Mesendoderm (in vitro differentiated cells): ENCODE measurements around the gene GP2. TPM values are rescaled to one million over a fixed set of nuclear protein-coding genes. Genes with fewer than 3 reads are reported as not detected.
A peak's percentile ranks its signal among the peaks of the same experiment; 100 is the strongest.

Source experiments
- DNase-seq: peaks from one replicate; pipeline ENCODE4 v3.0.0; 2013
- H2AK5ac ChIP-seq: 2 replicates; pipeline ENCODE4 v1.6.1; 2013; ENCODE audit warnings: low read length, inconsistent platforms
- H2BK120ac ChIP-seq: 2 replicates; pipeline ENCODE4 v1.6.1; 2013; ENCODE audit warnings: low read depth, mild to moderate bottlenecking, low read length, moderate library complexity, mixed read lengths
- H2BK15ac ChIP-seq: replicated peaks from 2 replicates; pipeline ENCODE4 v1.6.1; 2013; ENCODE audit warnings: low read depth, mild to moderate bottlenecking, moderate library complexity
- H2BK5ac ChIP-seq: 2 replicates; pipeline ENCODE4 v1.6.1; 2013; ENCODE audit warnings: low read length, inconsistent platforms
- H3K18ac ChIP-seq: 2 replicates; pipeline ENCODE4 v1.6.1; 2013; ENCODE audit warnings: mild to moderate bottlenecking, low read length, mixed read lengths
- H3K23ac ChIP-seq: one replicate; pipeline ENCODE4 v1.6.1; 2013; ENCODE audit warnings: low read length
- H3K27ac ChIP-seq: 2 replicates; pipeline ENCODE4 v1.5.1; 2013; ENCODE audit warnings: low read depth, mild to moderate bottlenecking, inconsistent platforms, low read length, moderate library complexity
- H3K27me3 ChIP-seq: 2 replicates; pipeline ENCODE4 v1.6.1; 2013; ENCODE audit warnings: low read length, control low read depth, mild to moderate bottlenecking, inconsistent platforms; ENCODE audit not compliant: insufficient read depth, poor library complexity
- H3K36me3 ChIP-seq: 2 replicates; pipeline ENCODE4 v1.6.1; 2013; ENCODE audit warnings: low read length, inconsistent platforms; ENCODE audit not compliant: control insufficient read depth, insufficient read depth
- H3K4ac ChIP-seq: one replicate; pipeline ENCODE4 v1.6.1; 2013; ENCODE audit warnings: low read depth, mild to moderate bottlenecking, low read length, moderate library complexity
- H3K4me1 ChIP-seq: 2 replicates; pipeline ENCODE4 v1.6.1; 2013; ENCODE audit warnings: low read depth, low read length, inconsistent platforms; ENCODE audit not compliant: control insufficient read depth
- H3K4me2 ChIP-seq: 2 replicates; pipeline ENCODE4 v1.6.1; 2013; ENCODE audit warnings: low read length
- H3K4me3 ChIP-seq: 2 replicates; pipeline ENCODE4 v1.5.1; 2013; ENCODE audit warnings: mild to moderate bottlenecking, low read length
- H3K56ac ChIP-seq: one replicate; pipeline ENCODE4 v1.6.1; 2013; ENCODE audit warnings: low read length
- H3K79me1 ChIP-seq: 2 replicates; pipeline ENCODE4 v1.6.1; 2013; ENCODE audit warnings: low read length, inconsistent platforms
- H3K79me2 ChIP-seq: 2 replicates; pipeline ENCODE4 v1.6.1; 2013; ENCODE audit warnings: mild to moderate bottlenecking, low read length; ENCODE audit not compliant: control insufficient read depth, insufficient read depth
- H3K9ac ChIP-seq: 2 replicates; pipeline ENCODE4 v1.6.1; 2013; ENCODE audit warnings: low read length, inconsistent platforms
- H4K5ac ChIP-seq: one replicate; pipeline ENCODE4 v1.6.1; 2013; ENCODE audit warnings: low read length
- H4K8ac ChIP-seq: one replicate; pipeline ENCODE4 v1.6.1; 2013; ENCODE audit warnings: low read depth, mild to moderate bottlenecking, control low read depth, low read length, moderate library complexity
- WGBS: extraction: QIAGEN DNeasy Blood & Tissue Kit; methylation state at CpG from one replicate; pipeline ENCODE4 v1.1.7; 2013; ENCODE audit warnings: low lambda C conversion rate, missing lambda C conversion rate; ENCODE audit not compliant: insufficient coverage; ENCODE audit errors: extremely low coverage; 5-methylcytosine and 5-hydroxymethylcytosine counted together
- polyA plus RNA-seq, 2 experiments: library from polyadenylated mRNA; stranded (reverse); fragments of 200-250 nt; gene quantifications; one replicate each; pipeline ENCODE4 v1.2.3, GENCODE V29; 2013

Gene GP2
- polyA plus RNA-seq (2013, experiment 1 of 2), result not detected
- polyA plus RNA-seq (2013, experiment 2 of 2), result not detected

DNA sequence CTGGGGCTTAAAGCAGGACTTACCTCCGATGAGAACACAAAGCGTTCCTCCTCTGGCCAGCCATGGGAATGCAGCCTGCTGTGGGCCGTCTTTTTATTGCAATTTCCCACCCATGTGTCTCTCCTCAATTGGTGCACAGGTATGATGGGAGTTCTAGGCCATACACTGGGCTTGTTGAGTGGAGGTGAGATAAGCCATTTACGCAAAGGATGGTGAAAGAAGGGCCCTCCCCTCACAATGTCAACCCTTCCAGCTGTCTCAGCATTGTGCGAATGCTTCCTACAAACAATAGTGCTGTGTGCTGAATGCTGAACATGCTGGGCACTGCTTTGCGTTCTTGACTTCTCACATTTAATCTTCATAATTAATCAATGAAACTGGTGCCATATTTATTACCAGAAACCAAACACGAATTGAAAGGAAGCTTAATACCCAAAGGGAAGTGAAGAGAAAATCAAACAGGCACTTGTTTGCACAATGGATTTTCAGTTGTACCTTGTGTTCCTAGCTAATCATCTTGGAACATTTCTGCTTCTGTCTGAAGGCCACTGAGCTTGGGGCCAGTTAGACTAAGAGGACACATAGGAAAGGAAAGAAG, at the start of gene GP2:
GP2 (minus strand) TSS at position 70 of the 598 bp plus-strand sequence. CDS start 1,082 bp downstream, outside the sequence.
- H2BK5ac ChIP-seq, result no peak within 1 kb of the TSS
- no peak within 1 kb of the TSS for H4K5ac ChIP-seq
- DNase-seq, result peak; percentile 42
- H3K27ac ChIP-seq, result no peak within 1 kb of the TSS
- no peak within 1 kb of the TSS for H2BK15ac ChIP-seq
- H4K8ac ChIP-seq, result no peak within 1 kb of the TSS
- H3K27me3 ChIP-seq, result no peaks in the 10 kb centered on the region
- H3K79me1 ChIP-seq, result no peaks in the 10 kb centered on the region
- no peak within 1 kb of the TSS for H2BK120ac ChIP-seq
- H3K4me3 ChIP-seq, result no peak within 1 kb of the TSS
- no peaks in the 10 kb centered on the region for H3K79me2 ChIP-seq
- no peaks in the 10 kb centered on the region for H3K4me1 ChIP-seq
- no peaks in the 10 kb centered on the region for H3K36me3 ChIP-seq
- no peak within 1 kb of the TSS for H3K9ac ChIP-seq
- H3K4me2 ChIP-seq, result no peak within 1 kb of the TSS
- H3K56ac ChIP-seq, result no peak within 1 kb of the TSS
- H2AK5ac ChIP-seq, result no peak within 1 kb of the TSS
- H3K18ac ChIP-seq, result no peak within 1 kb of the TSS
- WGBS, result no CpG with 5 or more reads among the region's 7 CpGs
- no peak within 1 kb of the TSS for H3K23ac ChIP-seq
- H3K4ac ChIP-seq, result no peak within 1 kb of the TSS

DNA sequence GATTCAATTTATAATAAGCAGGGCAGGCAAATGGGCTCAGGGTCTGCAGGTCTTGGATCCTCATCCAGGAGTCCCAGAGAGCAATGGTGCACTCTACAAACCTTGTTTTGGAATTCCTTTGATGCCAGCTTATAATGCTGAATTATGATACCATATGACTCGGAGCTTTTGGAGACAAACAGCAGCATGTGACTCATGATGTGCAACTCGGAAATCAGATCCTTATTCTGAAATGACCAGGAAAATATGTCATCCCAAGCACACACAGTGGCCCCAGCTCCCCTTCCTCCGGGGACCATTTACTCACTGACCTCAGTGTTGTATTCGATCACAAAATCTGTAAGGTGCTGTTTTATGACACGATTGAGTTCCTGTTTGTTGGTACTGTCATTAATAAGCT, 45.4 kb upstream of the GP2 start:
- Histone ChIP-seq H3K9ac (no peak overlapping the region), H3K36me3 (no peaks in the 10 kb centered on the region)
- WGBS, result no CpG with 5 or more reads among the region's 5 CpGs

DNA sequence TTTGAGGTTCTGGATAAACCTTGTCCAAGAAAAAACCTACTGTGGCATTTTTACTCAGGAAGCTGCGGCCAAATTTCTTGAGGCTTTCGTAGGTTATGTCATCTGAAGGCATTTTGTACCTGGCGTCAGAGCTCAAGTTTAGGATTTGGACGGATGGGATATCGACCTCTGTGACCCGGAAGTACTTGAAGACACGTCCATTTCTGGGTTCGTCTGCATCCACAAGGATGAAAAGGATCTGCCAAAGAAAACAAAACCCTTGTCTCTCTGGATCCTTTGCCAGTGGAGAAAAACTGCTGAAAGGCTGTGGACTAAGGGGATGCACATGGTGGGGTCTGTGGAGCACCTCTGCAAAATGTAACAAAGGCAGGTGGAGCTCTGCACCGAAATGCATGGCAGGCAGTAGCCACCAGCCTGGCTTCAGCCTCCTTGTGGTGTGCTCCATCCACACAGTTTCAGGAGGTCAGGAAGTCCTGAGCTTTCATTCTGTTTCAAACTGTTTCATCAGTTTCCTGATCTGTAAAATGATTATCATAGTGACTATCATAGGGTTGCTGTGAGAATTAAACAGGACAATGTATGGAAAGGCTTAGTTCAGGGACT, 42.2 kb upstream of the GP2 start:
- Histone ChIP-seq H2BK15ac (no peak overlapping the region), H2BK5ac (no peak overlapping the region), H3K36me3 (no peaks in the 10 kb centered on the region), H3K18ac (no peak overlapping the region), H3K27ac (no peak overlapping the region), H2BK120ac (no peak overlapping the region), H2AK5ac (no peak overlapping the region), H3K4me3 (no peak overlapping the region), H3K4ac (no peak overlapping the region), H3K27me3 (no peaks in the 10 kb centered on the region), H3K9ac (no peak overlapping the region), H3K4me1 (no peaks in the 10 kb centered on the region), H4K8ac (no peak overlapping the region), H3K56ac (no peak overlapping the region), H3K23ac (no peak overlapping the region), H3K79me2 (no peaks in the 10 kb centered on the region), H3K79me1 (no peaks in the 10 kb centered on the region), H4K5ac (no peak overlapping the region), H3K4me2 (no peak overlapping the region)
- no CpG with 5 or more reads among the region's 9 CpGs for WGBS
- no peak for DNase-seq

More for the DNA sequence above, 45.4 kb upstream of the GP2 start:
- Histone ChIP-seq H3K79me2 (no peaks in the 10 kb centered on the region), H3K4me2 (no peak overlapping the region), H3K56ac (no peak overlapping the region), H3K4me3 (no peak overlapping the region), H2BK5ac (no peak overlapping the region), H3K4ac (no peak overlapping the region), H4K8ac (no peak overlapping the region), H3K27ac (no peak overlapping the region), H2BK120ac (no peak overlapping the region), H3K18ac (no peak overlapping the region), H3K27me3 (no peaks in the 10 kb centered on the region), H4K5ac (no peak overlapping the region), H2AK5ac (no peak overlapping the region), H3K79me1 (no peaks in the 10 kb centered on the region), H2BK15ac (no peak overlapping the region), H3K4me1 (no peaks in the 10 kb centered on the region), H3K23ac (no peak overlapping the region)
- no peak for DNase-seq

DNA sequence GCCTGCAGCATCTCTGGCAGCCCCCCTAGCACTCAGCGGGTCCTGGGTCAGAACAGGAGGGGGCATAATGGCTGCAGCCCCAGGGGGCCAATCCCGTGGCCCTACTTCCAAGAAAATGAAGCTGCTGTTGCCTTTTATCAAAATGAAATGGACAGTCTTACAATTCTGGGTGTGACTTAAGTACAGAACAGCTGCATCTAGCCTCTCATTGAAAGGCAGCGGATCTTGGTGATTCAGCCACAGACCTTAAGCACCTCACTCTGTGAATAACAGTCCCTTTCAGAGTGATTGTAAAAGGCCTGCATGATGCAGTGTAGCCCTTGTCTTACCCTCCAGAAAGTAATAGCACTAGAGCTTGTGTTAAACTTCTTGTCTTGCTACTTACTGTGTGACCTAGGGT, 36.7 kb upstream of the GP2 start:
- Histone ChIP-seq H3K27ac (no peak overlapping the region), H4K8ac (no peak overlapping the region), H3K36me3 (no peaks in the 10 kb centered on the region), H3K4me1 (no peaks in the 10 kb centered on the region), H3K56ac (no peak overlapping the region), H2BK5ac (no peak overlapping the region), H2BK120ac (no peak overlapping the region), H2AK5ac (no peak overlapping the region), H3K18ac (no peak overlapping the region), H3K4me3 (no peak overlapping the region), H2BK15ac (no peak overlapping the region), H3K79me2 (no peaks in the 10 kb centered on the region), H3K4me2 (no peak overlapping the region), H3K23ac (no peak overlapping the region), H3K9ac (no peak overlapping the region), H3K4ac (no peak overlapping the region), H3K79me1 (no peaks in the 10 kb centered on the region), H3K27me3 (no peaks in the 10 kb centered on the region), H4K5ac (no peak overlapping the region)
- no peak for DNase-seq
- no CpG with 5 or more reads among the region's 3 CpGs for WGBS

DNA sequence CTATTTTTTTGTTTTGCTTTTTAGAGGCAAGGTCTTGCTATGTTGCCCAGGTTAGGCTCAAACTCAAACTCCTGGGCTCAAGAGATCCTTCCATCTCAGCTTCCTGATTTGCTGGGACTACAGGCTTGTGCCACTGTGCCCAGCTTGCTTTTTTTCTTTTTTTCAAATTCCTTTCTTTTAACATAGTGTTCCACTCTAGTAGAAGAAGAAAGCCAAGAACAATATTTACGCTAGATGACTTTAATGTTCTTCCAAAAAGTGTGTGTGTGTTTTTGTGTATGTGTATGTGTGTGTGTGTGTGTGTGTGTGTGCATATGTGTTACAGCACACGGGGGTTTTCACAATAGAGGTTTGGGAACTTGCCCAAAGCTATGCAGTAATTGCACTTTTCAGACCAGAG, 35.9 kb upstream of the GP2 start:
- no peak overlapping the region for H3K4ac ChIP-seq
- no peak overlapping the region for H3K27ac ChIP-seq
- no peaks in the 10 kb centered on the region for H3K36me3 ChIP-seq
- H3K9ac ChIP-seq, result no peak overlapping the region
- no peak overlapping the region for H3K56ac ChIP-seq
- H4K5ac ChIP-seq, result no peak overlapping the region
- WGBS, result no CpG with 5 or more reads among the region's 2 CpGs
- no peak for DNase-seq
- H3K79me2 ChIP-seq, result no peaks in the 10 kb centered on the region
- no peak overlapping the region for H4K8ac ChIP-seq
- no peak overlapping the region for H3K23ac ChIP-seq
- H2BK15ac ChIP-seq, result no peak overlapping the region
- H3K27me3 ChIP-seq, result no peaks in the 10 kb centered on the region
- no peaks in the 10 kb centered on the region for H3K4me1 ChIP-seq
- H3K18ac ChIP-seq, result no peak overlapping the region
- H2BK120ac ChIP-seq, result no peak overlapping the region
- H3K4me2 ChIP-seq, result no peak overlapping the region
- H3K79me1 ChIP-seq, result no peaks in the 10 kb centered on the region
- no peak overlapping the region for H3K4me3 ChIP-seq
- H2BK5ac ChIP-seq, result no peak overlapping the region
- no peak overlapping the region for H2AK5ac ChIP-seq

DNA sequence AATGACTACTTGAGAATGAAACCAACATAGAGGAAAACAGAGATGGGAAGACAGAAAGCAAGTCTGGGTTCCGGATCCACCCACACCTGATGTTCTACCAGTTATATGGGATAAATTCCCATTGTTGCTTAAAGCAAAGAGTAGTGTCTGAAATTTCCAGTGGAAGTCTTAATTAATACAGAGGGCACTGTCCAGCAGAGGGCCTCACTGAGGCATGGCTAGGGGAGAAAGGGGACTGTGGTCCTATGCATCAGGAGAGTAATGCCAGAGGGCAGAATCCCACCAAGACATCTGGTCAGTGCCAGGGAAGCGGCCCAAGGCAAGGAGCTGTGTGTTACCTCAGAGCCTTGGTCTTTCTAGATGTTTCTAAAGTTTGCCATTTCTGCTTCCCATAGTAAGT, 32.7 kb upstream of the GP2 start:
- WGBS, result no CpG with 5 or more reads among the region's 2 CpGs
- Histone ChIP-seq H3K27me3 (no peaks in the 10 kb centered on the region), H3K36me3 (no peaks in the 10 kb centered on the region), H4K5ac (no peak overlapping the region), H2BK120ac (no peak overlapping the region), H3K4me1 (no peaks in the 10 kb centered on the region), H3K79me1 (no peaks in the 10 kb centered on the region), H2BK5ac (no peak overlapping the region), H2AK5ac (no peak overlapping the region), H3K27ac (no peak overlapping the region), H3K56ac (no peak overlapping the region), H2BK15ac (no peak overlapping the region), H4K8ac (no peak overlapping the region), H3K79me2 (no peaks in the 10 kb centered on the region), H3K4me3 (no peak overlapping the region), H3K9ac (no peak overlapping the region), H3K18ac (no peak overlapping the region), H3K4ac (no peak overlapping the region), H3K23ac (no peak overlapping the region), H3K4me2 (no peak overlapping the region)
- DNase-seq, result peak; percentile 48
